CD4-positive, alpha-beta T cell treated with Interleukin-6 for 4 hours (primary cell): Measurements from ENCODE around the gene CD68.
A peak's percentile ranks its signal among the peaks of the same experiment; 100 is the strongest.

Experiments
- DNase-seq: peaks from one replicate; pipeline ENCODE4 v3.0.0-alpha.2; 2020; ENCODE audit warnings: mixed read lengths

The CD68 gene

GRCh38 chr17:7579001-7579833 lies at the start of gene CD68:
TSS of gene CD68 (plus strand) at chr17:7579638. CDS start at chr17:7579678, 40 bp downstream.
- peak; percentile 67 for DNase-seq

GRCh38 chr17:7530023-7530900 lies 49.2 kb upstream of the CD68 start:
- DNase-seq, result no peak

GRCh38 chr17:7538050-7538449 lies 41.4 kb upstream of the CD68 start:
- no peak for DNase-seq

DNA sequence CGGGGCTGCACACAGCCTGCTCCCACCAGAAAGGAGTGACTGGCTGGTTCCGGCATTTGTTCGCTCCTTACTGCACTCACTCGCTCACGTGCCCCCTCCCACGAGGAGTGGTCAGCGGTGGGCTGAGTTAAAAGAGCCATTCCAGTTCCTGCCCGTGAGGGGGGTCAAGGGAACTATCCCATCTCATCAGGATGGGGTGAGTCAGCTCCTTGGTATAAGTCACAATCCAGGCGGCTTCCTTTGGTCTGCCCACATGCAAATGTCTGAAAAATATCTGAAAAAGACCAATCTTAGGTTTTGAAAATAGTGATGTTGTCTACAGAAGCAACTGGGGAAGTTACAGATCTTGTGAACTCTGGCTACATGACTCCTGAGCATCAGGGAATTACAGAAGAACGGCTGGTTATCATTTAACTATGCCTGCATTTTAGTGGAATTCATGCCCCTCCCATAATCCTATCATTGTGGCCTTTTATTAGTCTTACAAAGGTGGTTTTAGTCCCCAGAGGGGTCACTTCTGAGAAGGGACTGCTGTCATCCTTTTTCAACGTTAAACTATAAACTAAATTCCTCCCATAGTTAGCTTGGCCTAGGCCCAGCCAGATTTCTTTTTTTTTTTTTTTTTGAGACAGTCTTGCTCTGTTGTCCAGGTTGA lies 40.4 kb upstream of the CD68 start:
- no peak for DNase-seq

GRCh38 chr17:7541074-7541621 lies 38.3 kb upstream of the CD68 start:
- no peak for DNase-seq

- no peak for DNase-seq
Measured at GRCh38 chr17:7544911-7545310, 34.5 kb upstream of the CD68 start.

- DNase-seq, result peak; percentile 76
Measured at GRCh38 chr17:7548585-7549400, 30.6 kb upstream of the CD68 start, which contains the start of gene TNFSF12. TSS of gene TNFSF12 (plus strand) at chr17:7549058. CDS start at chr17:7549154, 96 bp downstream.

GRCh38 chr17:7549401-7550055 lies 29.9 kb upstream of the CD68 start:
- peak; percentile 58 for DNase-seq

- DNase-seq, result no peak
Measured at GRCh38 chr17:7550344-7550743, 29.1 kb upstream of the CD68 start.

GRCh38 chr17:7551396-7551795 lies 28.0 kb upstream of the CD68 start:
- DNase-seq, result no peak

DNA sequence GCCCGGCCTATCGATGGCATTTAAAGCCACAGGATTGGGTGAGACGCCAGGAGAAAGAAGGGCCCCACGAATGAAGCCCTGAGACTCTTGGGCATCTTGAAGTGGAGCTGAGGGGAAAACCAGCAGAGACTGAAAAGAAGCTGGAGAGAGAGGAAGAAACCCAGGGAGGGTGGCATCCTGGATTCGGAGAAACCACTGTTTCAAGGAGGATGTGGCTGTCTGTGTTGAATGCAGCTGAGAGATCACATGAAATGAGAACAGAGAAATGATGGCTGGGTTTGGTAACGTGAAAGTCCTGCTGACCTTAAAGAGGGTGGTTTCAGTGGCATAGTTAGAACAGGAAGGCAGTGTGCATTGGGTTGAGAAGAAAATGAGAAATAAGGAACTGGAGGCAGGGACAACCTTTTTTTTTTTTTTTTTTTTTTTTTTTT lies 26.8 kb upstream of the CD68 start:
- DNase-seq, result peak; percentile 53

DNA sequence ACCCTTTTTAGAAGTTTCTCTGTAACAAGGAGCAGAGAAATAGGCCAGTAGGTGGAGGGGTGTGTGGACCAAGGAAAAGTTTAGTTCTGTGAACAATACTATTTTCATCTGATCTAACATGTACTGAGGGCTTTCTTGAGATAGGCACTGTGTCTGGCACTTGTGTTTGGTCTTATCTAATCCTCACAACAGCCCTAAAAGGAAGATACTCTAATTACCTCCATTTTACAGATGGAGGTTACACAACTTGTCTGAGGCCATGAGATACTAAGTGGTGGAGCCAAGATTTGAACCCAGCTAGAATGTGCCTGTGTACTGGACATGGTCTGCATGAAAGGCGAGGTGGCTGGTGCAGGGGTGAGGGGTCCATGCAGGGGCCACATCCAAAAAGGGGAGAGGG lies 26.1 kb upstream of the CD68 start:
- no peak for DNase-seq

GRCh38 chr17:7555320-7555948 lies 24.0 kb upstream of the CD68 start:
- no peak for DNase-seq

- DNase-seq, result no peak
Measured at GRCh38 chr17:7556627-7557026, 22.8 kb upstream of the CD68 start.

DNA sequence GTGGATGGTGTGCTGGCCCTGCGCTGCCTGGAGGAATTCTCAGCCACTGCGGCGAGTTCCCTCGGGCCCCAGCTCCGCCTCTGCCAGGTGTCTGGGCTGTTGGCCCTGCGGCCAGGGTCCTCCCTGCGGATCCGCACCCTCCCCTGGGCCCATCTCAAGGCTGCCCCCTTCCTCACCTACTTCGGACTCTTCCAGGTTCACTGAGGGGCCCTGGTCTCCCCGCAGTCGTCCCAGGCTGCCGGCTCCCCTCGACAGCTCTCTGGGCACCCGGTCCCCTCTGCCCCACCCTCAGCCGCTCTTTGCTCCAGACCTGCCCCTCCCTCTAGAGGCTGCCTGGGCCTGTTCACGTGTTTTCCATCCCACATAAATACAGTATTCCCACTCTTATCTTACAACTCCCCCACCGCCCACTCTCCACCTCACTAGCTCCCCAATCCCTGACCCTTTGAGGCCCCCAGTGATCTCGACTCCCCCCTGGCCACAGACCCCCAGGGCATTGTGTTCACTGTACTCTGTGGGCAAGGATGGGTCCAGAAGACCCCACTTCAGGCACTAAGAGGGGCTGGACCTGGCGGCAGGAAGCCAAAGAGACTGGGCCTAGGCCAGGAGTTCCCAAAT lies 22.2 kb upstream of the CD68 start:
- no peak for DNase-seq

DNA sequence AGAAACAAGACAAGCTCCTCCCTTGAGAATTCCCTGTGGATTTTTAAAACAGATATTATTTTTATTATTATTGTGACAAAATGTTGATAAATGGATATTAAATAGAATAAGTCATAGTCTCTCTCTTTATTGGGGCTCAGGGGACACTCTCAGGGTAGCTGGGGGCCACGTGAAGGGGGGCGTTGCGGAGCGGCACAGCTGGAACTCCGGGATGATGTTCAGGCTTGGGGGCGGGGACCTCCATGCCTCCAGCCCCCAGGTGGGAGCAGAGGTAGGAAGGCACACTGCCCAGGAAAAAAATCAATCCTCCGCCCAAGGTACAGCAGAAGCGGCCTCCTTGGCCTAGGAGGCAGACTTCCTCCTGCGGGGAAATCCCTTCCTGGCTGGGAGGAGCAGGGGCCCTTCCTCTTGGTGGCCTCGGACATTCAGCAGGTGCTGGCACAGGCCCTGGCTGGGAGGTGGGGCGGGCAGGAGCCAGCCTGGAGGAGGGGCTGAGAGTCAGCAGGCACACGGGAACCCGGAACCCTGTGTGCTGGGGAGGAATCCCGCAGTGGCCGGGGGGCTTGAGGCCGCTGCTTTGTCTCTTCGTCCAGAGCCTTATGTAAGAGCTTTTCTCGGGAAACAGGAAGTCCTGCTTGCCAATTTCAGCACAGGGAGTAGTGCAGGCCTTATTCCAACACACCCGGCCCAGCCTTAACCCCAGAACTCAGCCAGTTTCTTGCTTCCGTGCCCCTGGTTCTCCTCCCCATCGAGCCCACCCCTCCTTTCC lies 21.5 kb upstream of the CD68 start:
- DNase-seq, result peak; percentile 23

DNA sequence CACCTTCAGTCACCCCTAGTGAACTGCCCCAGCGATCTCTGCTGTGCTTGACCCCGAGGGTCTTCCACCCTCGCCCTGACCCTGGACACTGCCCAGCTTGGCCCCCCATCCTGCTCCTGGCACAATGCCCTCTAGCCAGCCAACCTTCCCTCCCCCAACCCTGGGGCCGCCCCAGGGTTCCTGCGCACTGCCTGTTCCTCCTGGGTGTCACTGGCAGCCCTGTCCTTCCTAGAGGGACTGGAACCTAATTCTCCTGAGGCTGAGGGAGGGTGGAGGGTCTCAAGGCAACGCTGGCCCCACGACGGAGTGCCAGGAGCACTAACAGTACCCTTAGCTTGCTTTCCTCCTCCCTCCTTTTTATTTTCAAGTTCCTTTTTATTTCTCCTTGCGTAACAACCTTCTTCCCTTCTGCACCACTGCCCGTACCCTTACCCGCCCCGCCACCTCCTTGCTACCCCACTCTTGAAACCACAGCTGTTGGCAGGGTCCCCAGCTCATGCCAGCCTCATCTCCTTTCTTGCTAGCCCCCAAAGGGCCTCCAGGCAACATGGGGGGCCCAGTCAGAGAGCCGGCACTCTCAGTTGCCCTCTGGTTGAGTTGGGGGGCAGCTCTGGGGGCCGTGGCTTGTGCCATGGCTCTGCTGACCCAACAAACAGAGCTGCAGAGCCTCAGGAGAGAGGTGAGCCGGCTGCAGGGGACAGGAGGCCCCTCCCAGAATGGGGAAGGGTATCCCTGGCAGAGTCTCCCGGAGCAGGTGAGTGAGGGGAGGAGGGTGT lies 20.7 kb upstream of the CD68 start, which contains the start of gene TNFSF13:
Gene TNFSF13, plus strand, starts transcription at position 207 of the 776 bp plus-strand sequence. Its CDS starts 290 bp downstream, at position 497.
- DNase-seq, result no peak

DNA sequence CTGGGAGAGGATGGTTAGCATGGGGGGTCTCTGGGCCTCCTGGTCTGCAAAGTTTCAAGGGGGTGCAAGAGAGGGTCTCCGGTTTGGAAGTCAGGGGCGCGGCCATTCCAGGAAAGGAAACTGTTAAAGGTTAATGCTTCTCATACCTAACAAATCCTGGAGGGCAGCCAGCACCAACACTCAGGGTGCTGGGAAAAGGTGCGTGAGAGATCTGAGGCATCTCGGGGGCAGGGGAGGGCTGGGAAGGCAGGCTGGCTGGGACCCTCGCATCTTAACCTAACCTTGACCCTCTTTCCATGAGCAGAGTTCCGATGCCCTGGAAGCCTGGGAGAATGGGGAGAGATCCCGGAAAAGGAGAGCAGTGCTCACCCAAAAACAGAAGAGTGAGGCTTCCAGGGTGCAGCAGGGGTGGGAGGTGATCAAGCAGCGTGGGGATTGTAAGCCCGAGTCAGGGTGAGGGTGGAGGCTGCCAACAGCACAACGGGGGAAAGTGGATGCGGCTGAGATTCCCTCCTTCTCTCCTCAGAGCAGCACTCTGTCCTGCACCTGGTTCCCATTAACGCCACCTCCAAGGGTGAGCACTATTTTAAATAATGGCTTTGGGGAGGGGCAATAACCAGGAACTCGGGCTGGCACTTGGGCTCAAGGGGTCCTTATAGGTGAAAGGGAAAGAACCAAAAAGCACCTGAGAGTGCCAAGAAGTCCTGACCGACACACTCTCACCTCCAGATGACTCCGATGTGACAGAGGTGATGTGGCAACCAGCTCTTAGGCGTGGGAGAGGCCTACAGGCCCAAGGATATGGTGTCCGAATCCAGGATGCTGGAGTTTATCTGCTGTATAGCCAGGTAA lies 19.9 kb upstream of the CD68 start:
- DNase-seq, result no peak
